ENCODE data around the gene MPC1.
A peak's percentile ranks its signal among the peaks of the same experiment; 100 is the strongest.
"Not testable (repeated sequence)": the region's sequence is repeated elsewhere in the genome, so short reads cannot be mapped to it uniquely, and the experiment has no call there.

Gene MPC1

GRCh38 chr6:166406197-166406596, 23.5 kb upstream of the MPC1 start:
- DNase-seq (ENCODE audit: low read depth): no peak

GRCh38 chr6:166405386-166405785, 22.6 kb upstream of the MPC1 start:
- DNase-seq (ENCODE audit: low read depth): no peak

GRCh38 chr6:166402582-166403277, 20.0 kb upstream of the MPC1 start:
- DNase-seq (ENCODE audit: low read depth): no peak

- peak; percentile 42 for DNase-seq (ENCODE audit: low read depth)
These were observed 18.0 kb upstream of the MPC1 start for GRCh38 chr6:166400649-166401250.

GRCh38 chr6:166400181-166400580, 17.4 kb upstream of the MPC1 start:
- no peak for DNase-seq (ENCODE audit: low read depth)

GRCh38 chr6:166398348-166398747, 15.6 kb upstream of the MPC1 start:
- no peak for DNase-seq (ENCODE audit: low read depth)

- no peak for DNase-seq (ENCODE audit: low read depth)
These were observed 15.1 kb upstream of the MPC1 start for GRCh38 chr6:166397849-166398248.

- no peak for DNase-seq (ENCODE audit: low read depth)
These were observed 13.0 kb upstream of the MPC1 start for GRCh38 chr6:166395778-166396177.

GRCh38 chr6:166395351-166395750, 12.6 kb upstream of the MPC1 start:
- no peak for DNase-seq (ENCODE audit: low read depth)

- DNase-seq (ENCODE audit: low read depth): no peak
These were observed 11.5 kb upstream of the MPC1 start for GRCh38 chr6:166394036-166394892.

GRCh38 chr6:166393535-166393823, 10.7 kb upstream of the MPC1 start:
- no peak for DNase-seq (ENCODE audit: low read depth)

GRCh38 chr6:166392755-166393534, 10.2 kb upstream of the MPC1 start:
- not testable (repeated sequence) for DNase-seq (ENCODE audit: low read depth)

- DNase-seq (ENCODE audit: low read depth): no peak
These were observed 6.4 kb upstream of the MPC1 start for GRCh38 chr6:166389119-166389518.

GRCh38 chr6:166388290-166389004, 5.7 kb upstream of the MPC1 start:
- DNase-seq (ENCODE audit: low read depth): no peak

- DNase-seq (ENCODE audit: low read depth): no peak
These were observed 5.0 kb upstream of the MPC1 start for GRCh38 chr6:166387642-166388289.

- DNase-seq (ENCODE audit: low read depth): not testable (repeated sequence)
These were observed 4.4 kb upstream of the MPC1 start for GRCh38 chr6:166387098-166387497.

- DNase-seq (ENCODE audit: low read depth): no peak
These were observed 3.4 kb upstream of the MPC1 start for GRCh38 chr6:166386111-166386510.

GRCh38 chr6:166383802-166384363, 1.1 kb upstream of the MPC1 start:
- DNase-seq (ENCODE audit: low read depth): not testable (repeated sequence)

- DNase-seq (ENCODE audit: low read depth): no peak
These were observed 224 bp downstream of the MPC1 start for GRCh38 chr6:166382500-166382932.

- peak; percentile 55 for DNase-seq (ENCODE audit: low read depth)
These were observed 824 bp downstream of the MPC1 start for GRCh38 chr6:166381733-166382499.

Data from activated T-cell treated with anti-CD3 and anti-CD28 coated beads for 24 hours (primary cell).